GM12865 (cell line): Measurements from ENCODE around the gene TUSC7.

Experiments used
- DNase-seq: peaks from one replicate; pipeline ENCODE4 v3.0.0; 2010; ENCODE audit warnings: low read depth
- H3K4me3 ChIP-seq: 2 replicates; pipeline ENCODE4 v1.5.1; 2011; ENCODE audit warnings: mild to moderate bottlenecking, low read depth, low read length, control low read depth
- CTCF ChIP-seq: IDR thresholded peaks from 2 replicates; pipeline ENCODE4 v1.5.1; 2011; ENCODE audit warnings: low read length, control low read depth, low read depth, inconsistent platforms; ENCODE audit not compliant: insufficient read depth; ENCODE audit errors: missing control alignments

TUSC7 gene

GRCh38 chr3:116717566-116717965, 8.0 kb downstream of the TUSC7 start:
- TF ChIP-seq CTCF = no peak
- H3K4me3 ChIP-seq = no peak overlapping the region
- no peak for DNase-seq

GRCh38 chr3:116728454-116728853, 18.9 kb downstream of the TUSC7 start:
- no peak for DNase-seq
- H3K4me3 ChIP-seq = no peak overlapping the region
- no peak for TF ChIP-seq CTCF

- no peak for TF ChIP-seq CTCF
- no peak overlapping the region for H3K4me3 ChIP-seq
- no peak for DNase-seq
These were observed 24.7 kb downstream of the TUSC7 start for GRCh38 chr3:116734243-116734642.

GRCh38 chr3:116739678-116740077, 30.1 kb downstream of the TUSC7 start:
- DNase-seq = no peak

GRCh38 chr3:116740293-116740692, 30.7 kb downstream of the TUSC7 start:
- no peak for TF ChIP-seq CTCF
- no peak for DNase-seq
- H3K4me3 ChIP-seq = no peak overlapping the region

More at GRCh38 chr3:116739678-116740077, 30.1 kb downstream of the TUSC7 start:
- no peak overlapping the region for H3K4me3 ChIP-seq
- no peak for TF ChIP-seq CTCF

- no peak for TF ChIP-seq CTCF
- no peak overlapping the region for H3K4me3 ChIP-seq
- no peak for DNase-seq
These were observed 31.9 kb downstream of the TUSC7 start for GRCh38 chr3:116741467-116741866.

GRCh38 chr3:116743062-116743461, 33.5 kb downstream of the TUSC7 start:
- H3K4me3 ChIP-seq = no peak overlapping the region
- no peak for TF ChIP-seq CTCF

More at GRCh38 chr3:116743062-116743461, 33.5 kb downstream of the TUSC7 start:
- DNase-seq = no peak
